Amygdala (tissue), 56 donors: ENCODE data around the gene ITGA7.
"Not testable (repeated sequence)": the region's sequence is repeated elsewhere in the genome, so short reads cannot be mapped to it uniquely, and the experiment has no call there.

ENCODE experiments used
- DNase-seq, 56 donors: peaks; one replicate each; lab custom pipeline; 2025; lab: John Stamatoyannopoulos, UW

The ITGA7 gene

GRCh38 chr12:55658635-55659391 lies 48.9 kb downstream of the ITGA7 start:
- no peak for DNase-seq

GRCh38 chr12:55658212-55658611 lies 49.5 kb downstream of the ITGA7 start:
- no peak for DNase-seq

GRCh38 chr12:55657212-55657611 lies 50.5 kb downstream of the ITGA7 start:
- DNase-seq = no peak

- no peak for DNase-seq
Measured at GRCh38 chr12:55654511-55655214, 53.0 kb downstream of the ITGA7 start.

GRCh38 chr12:55653031-55653430 lies 54.7 kb downstream of the ITGA7 start:
- no peak for DNase-seq

GRCh38 chr12:55652352-55652751 lies 55.4 kb downstream of the ITGA7 start:
- DNase-seq = no peak

GRCh38 chr12:55651299-55651683 lies 56.4 kb downstream of the ITGA7 start:
- no peak for DNase-seq

GRCh38 chr12:55650620-55651298 lies 56.9 kb downstream of the ITGA7 start:
- DNase-seq = not testable (repeated sequence)

- no peak for DNase-seq
Measured at GRCh38 chr12:55647027-55647426, 60.7 kb downstream of the ITGA7 start.

- no peak for DNase-seq
Measured at GRCh38 chr12:55644591-55644990, 63.1 kb downstream of the ITGA7 start.

GRCh38 chr12:55642669-55643068 lies 65.0 kb downstream of the ITGA7 start:
- no peak for DNase-seq

- DNase-seq = no peak
Measured at GRCh38 chr12:55642267-55642666, 65.4 kb downstream of the ITGA7 start.

- DNase-seq = no peak
Measured at GRCh38 chr12:55641595-55641994, 66.1 kb downstream of the ITGA7 start.

- no peak for DNase-seq
Measured at GRCh38 chr12:55637467-55637866, 70.2 kb downstream of the ITGA7 start.

GRCh38 chr12:55636853-55637252 lies 70.9 kb downstream of the ITGA7 start, which contains the start of gene OR10P1:
Gene OR10P1, plus strand, starts transcription at chr12:55636892. Its CDS starts 0 bp downstream, at chr12:55636892.
- DNase-seq = no peak

GRCh38 chr12:55636116-55636655 lies 71.5 kb downstream of the ITGA7 start:
- no peak for DNase-seq
